Nucleus accumbens (tissue), 56 donors: ENCODE results near the gene ASIC4.
A peak's percentile ranks its signal among the peaks of the same experiment; 100 is the strongest.

Experiments used
- DNase-seq, 56 donors: peaks; one replicate each; lab custom pipeline; 2025; lab: John Stamatoyannopoulos, UW

Gene ASIC4

GRCh38 chr2:219511547-219512325 is 2.5 kb upstream of the ASIC4 start:
- peak in 2 of 56 donors; percentile 6 to 17 for DNase-seq

- DNase-seq, result no peak
These were observed 1.6 kb upstream of the ASIC4 start for GRCh38 chr2:219512524-219513216.

GRCh38 chr2:219513787-219514186 is 495 bp upstream of the ASIC4 start:
- DNase-seq, result peak in 1 of 56 donors; percentile 20

GRCh38 chr2:219514836-219515235 is 554 bp downstream of the ASIC4 start:
- DNase-seq, result no peak

GRCh38 chr2:219515874-219516629 is 1.8 kb downstream of the ASIC4 start:
- peak in 24 of 56 donors; percentile 6 to 73 (median 38) for DNase-seq

- peak in 1 of 56 donors; percentile 6 for DNase-seq
These were observed 2.6 kb downstream of the ASIC4 start for GRCh38 chr2:219516888-219517287.

GRCh38 chr2:219517954-219518778 is 3.9 kb downstream of the ASIC4 start:
- DNase-seq, result no peak

GRCh38 chr2:219519526-219519916 is 5.2 kb downstream of the ASIC4 start:
- no peak for DNase-seq

- DNase-seq, result no peak
These were observed 5.8 kb downstream of the ASIC4 start for GRCh38 chr2:219520079-219520478.

GRCh38 chr2:219521066-219521880 is 7.0 kb downstream of the ASIC4 start:
- DNase-seq, result peak in 10 of 56 donors; percentile 5 to 35 (median 19)

GRCh38 chr2:219522111-219523030 is 8.1 kb downstream of the ASIC4 start:
- DNase-seq, result peak in 11 of 56 donors; percentile 23 to 49 (median 27)

- peak in 2 of 56 donors; percentile 40 to 41 for DNase-seq
These were observed 8.9 kb downstream of the ASIC4 start for GRCh38 chr2:219523031-219523671.

GRCh38 chr2:219524817-219525216 is 10.5 kb downstream of the ASIC4 start:
- no peak for DNase-seq

GRCh38 chr2:219525533-219526232 is 11.4 kb downstream of the ASIC4 start:
- no peak for DNase-seq

- DNase-seq, result no peak
These were observed 12.2 kb downstream of the ASIC4 start for GRCh38 chr2:219526320-219527075.

GRCh38 chr2:219527076-219527394 is 12.8 kb downstream of the ASIC4 start:
- peak in 1 of 56 donors; percentile 23 for DNase-seq
